Left renal pelvis (tissue), 4 donors: Measurements from ENCODE around the gene KRTDAP. TPM values are rescaled to one million over a fixed set of nuclear protein-coding genes. Genes with fewer than 3 reads are reported as not detected.
"Not testable (repeated sequence)": the region's sequence is repeated elsewhere in the genome, so short reads cannot be mapped to it uniquely, and the experiment has no call there.

ENCODE experiments used
- DNase-seq, 4 donors: peaks; one replicate each; pipeline ENCODE4 v3.0.0-alpha.2; 2013; ENCODE audit warnings: low read depth in 4 of 4, low spot score in 3 of 4
- polyA plus RNA-seq, 4 donors: library from polyadenylated mRNA; unstranded; fragments of 120-200 nt; gene quantifications; one replicate each; pipeline ENCODE4 v1.2.1, GENCODE V29; 2013; ENCODE audit not compliant: insufficient read length in 4 of 4

Gene KRTDAP
- polyA plus RNA-seq, 4 donors: 0.36 to 1.9 (median 0.59) TPM

- DNase-seq: no peak
Measured at GRCh38 chr19:35487656-35488182, 2.5 kb downstream of the KRTDAP start.

- no peak for DNase-seq
Measured at GRCh38 chr19:35486268-35486708, 4.0 kb downstream of the KRTDAP start.

- no peak for DNase-seq
Measured at GRCh38 chr19:35484252-35485036, 5.8 kb downstream of the KRTDAP start.

GRCh38 chr19:35483089-35483488 is 7.2 kb downstream of the KRTDAP start:
- DNase-seq: no peak

- no peak for DNase-seq
Measured at GRCh38 chr19:35478794-35479677, 11.2 kb downstream of the KRTDAP start.

GRCh38 chr19:35476149-35476548 is 14.1 kb downstream of the KRTDAP start:
- no peak for DNase-seq

GRCh38 chr19:35474594-35474993 is 15.7 kb downstream of the KRTDAP start:
- not testable (repeated sequence) for DNase-seq

GRCh38 chr19:35474104-35474503 is 16.2 kb downstream of the KRTDAP start:
- no peak for DNase-seq

GRCh38 chr19:35471946-35472345 is 18.3 kb downstream of the KRTDAP start:
- no peak for DNase-seq

- DNase-seq: not testable (repeated sequence)
Measured at GRCh38 chr19:35471075-35471474, 19.2 kb downstream of the KRTDAP start.

- no peak for DNase-seq
Measured at GRCh38 chr19:35470128-35470527, 20.1 kb downstream of the KRTDAP start.

- DNase-seq: no peak
Measured at GRCh38 chr19:35468637-35469036, 21.6 kb downstream of the KRTDAP start.

- DNase-seq: no peak
Measured at GRCh38 chr19:35466259-35466658, 24.0 kb downstream of the KRTDAP start.

GRCh38 chr19:35462956-35463355 is 27.3 kb downstream of the KRTDAP start:
- DNase-seq: not testable (repeated sequence)

- no peak for DNase-seq
Measured at GRCh38 chr19:35462476-35462953, 27.7 kb downstream of the KRTDAP start.

- not testable (repeated sequence) for DNase-seq
Measured at GRCh38 chr19:35461788-35462187, 28.5 kb downstream of the KRTDAP start.

GRCh38 chr19:35461060-35461459 is 29.2 kb downstream of the KRTDAP start:
- no peak for DNase-seq

GRCh38 chr19:35460608-35461007 is 29.7 kb downstream of the KRTDAP start:
- DNase-seq: no peak

GRCh38 chr19:35459414-35460082 is 30.7 kb downstream of the KRTDAP start:
- DNase-seq: no peak

- DNase-seq: no peak
Measured at GRCh38 chr19:35458731-35459391, 31.4 kb downstream of the KRTDAP start.
